ENCODE results near the gene PRR33. TPM values are rescaled to one million over a fixed set of nuclear protein-coding genes. Genes with fewer than 3 reads are reported as not detected.

PRR33 gene
- total and polyA plus RNA-seq, 10 of the 15 experiments (the other 5 are each of a cell fraction or from before 2014, with no cell fraction given) = 0.02 to 1.0 (median 0.38) TPM; not detected in 6

- in situ Hi-C loops (cut with MboI) = no loop called here
- Histone ChIP-seq H3K4me3 (no peak overlapping the region), H3K9ac (ENCODE audit: control insufficient read depth, insufficient read depth, low read length) (no peak overlapping the region), H3K27ac (ENCODE audit: control insufficient read depth, insufficient read depth) (no peak overlapping the region), H3K4me2 (ENCODE audit: control insufficient read depth, insufficient read depth) (no peak overlapping the region), H3K9me3 (replicated peaks; ENCODE audit: control insufficient read depth, insufficient read depth, low read length) (no peaks in the 10 kb centered on the region), H3K4me1 (ENCODE audit: control insufficient read depth, insufficient read depth, low read length) (no peaks in the 10 kb centered on the region), H3K27me3 (replicated peaks in 1 of 2; ENCODE audit: control insufficient read depth in 2 of 2, insufficient read depth in 2 of 2, low read length in 1 of 2) (no peaks in the 10 kb centered on the region; a peak in 2 of 4 replicates), H3K36me3 (ENCODE audit: control insufficient read depth in 2 of 2, insufficient read depth in 2 of 2, low read length in 1 of 2) (no peaks in the 10 kb centered on the region), H3K79me2 (ENCODE audit: control insufficient read depth, insufficient read depth, low read length) (no peaks in the 10 kb centered on the region), H4K20me1 (ENCODE audit: control insufficient read depth, insufficient read depth) (no peaks in the 10 kb centered on the region), H2AFZ (ENCODE audit: control insufficient read depth, low read depth, low read length) (no peak overlapping the region)
- BruUV-seq (replicated peaks) = no TSS peak
- ChIA-PET RAD21 (ENCODE audit: unreplicated experiment) (no interaction called here), POLR2A (no interaction called here), SMC1A (ENCODE audit: uncharacterized antibody, unreplicated experiment) (no interaction called here), CTCF (no interaction called here)
- no peak for TF ChIP-seq IRF4 (IDR thresholded peaks at IDR 0.05; ENCODE audit: low read depth, low read length)
- TF ChIP-seq RUNX3 (IDR thresholded peaks at IDR 0.05; ENCODE audit: low read length) = no peak
- no peak for TF ChIP-seq RB1 (IDR thresholded peaks at IDR 0.05; ENCODE audit: borderline replicate concordance)
- TF ChIP-seq CBX3 (IDR thresholded peaks at IDR 0.05; ENCODE audit: borderline replicate concordance, low read depth) = no peak
- TF ChIP-seq PAX5 (IDR thresholded peaks at IDR 0.05; ENCODE audit: borderline replicate concordance, low read depth, low read length) = no peak
- no peak for TF ChIP-seq MEF2A (IDR thresholded peaks at IDR 0.05; ENCODE audit: insufficient read depth, low read depth, low read length)
- no peak for TF ChIP-seq EGR1 (IDR thresholded peaks at IDR 0.05; ENCODE audit: borderline replicate concordance in 1 of 2, low read depth in 2 of 2, low read length in 2 of 2)
- ATAC-seq (no peak), FAIRE-seq (no peak), DNase-seq (ENCODE audit: low read depth, low spot score) (no peak)
- 24% methylated on average over 17 of the region's 17 CpGs for WGBS (ENCODE audit: insufficient coverage, insufficient replicate concordance, low lambda C conversion rate, missing lambda C conversion rate)
- intact Hi-C loops (cut with micrococcal nuclease; ENCODE audit: unreplicated experiment) = no loop called here
Measured at GRCh38 chr11:1924181-1924580, 32.5 kb upstream of the PRR33 start.

DNA sequence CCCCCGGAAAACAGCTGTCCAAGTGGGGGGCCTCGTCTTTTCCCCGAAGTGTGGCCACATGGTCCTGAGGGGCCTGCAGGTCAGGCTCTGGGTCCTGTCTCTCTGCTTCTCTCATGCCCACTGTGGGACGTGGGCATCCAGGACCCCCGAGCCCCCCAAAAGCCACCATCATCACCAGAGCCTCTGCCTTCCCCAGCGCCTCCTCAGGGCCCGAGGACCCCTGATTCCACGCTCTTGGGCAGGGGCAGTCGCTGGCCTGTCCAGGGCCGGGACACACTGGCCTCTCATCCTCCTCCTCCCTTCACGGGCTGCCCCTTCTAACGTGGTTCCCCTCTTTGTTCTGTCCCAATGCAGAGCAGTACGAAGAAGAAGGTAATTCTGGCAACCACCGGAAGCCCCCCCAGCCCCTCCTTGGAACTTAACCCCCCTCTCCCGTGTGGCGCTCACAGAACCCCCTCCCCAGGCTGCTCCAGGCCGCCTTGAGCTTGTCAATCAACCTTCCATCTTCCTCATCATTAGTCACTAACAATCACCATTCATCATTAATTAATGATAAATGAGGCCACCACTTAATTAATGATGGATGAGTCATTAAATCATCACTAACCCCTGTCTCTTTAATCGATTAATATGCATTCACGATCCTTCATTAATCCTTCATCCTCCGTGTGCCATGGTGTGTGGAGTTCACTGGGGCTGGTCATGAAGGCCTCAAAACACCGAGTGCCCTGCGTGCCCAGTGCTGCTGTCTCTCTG, 31.7 kb upstream of the PRR33 start:
- Histone ChIP-seq H3K9ac (ENCODE audit: control insufficient read depth, insufficient read depth, low read length) (no peak overlapping the region), H3K9me3 (replicated peaks; ENCODE audit: control insufficient read depth, insufficient read depth, low read length) (no peaks in the 10 kb centered on the region), H3K79me2 (ENCODE audit: control insufficient read depth, insufficient read depth, low read length) (no peaks in the 10 kb centered on the region), H3K4me2 (ENCODE audit: control insufficient read depth, insufficient read depth) (no peak overlapping the region), H3K27me3 (replicated peaks in 1 of 2; ENCODE audit: control insufficient read depth in 2 of 2, insufficient read depth in 2 of 2, low read length in 1 of 2) (no peaks in the 10 kb centered on the region; a peak in 2 of 4 replicates), H4K20me1 (ENCODE audit: control insufficient read depth, insufficient read depth) (no peaks in the 10 kb centered on the region), H3K4me1 (ENCODE audit: control insufficient read depth, insufficient read depth, low read length) (no peaks in the 10 kb centered on the region), H3K4me3 (no peak overlapping the region), H3K27ac (ENCODE audit: control insufficient read depth, insufficient read depth) (no peak overlapping the region), H2AFZ (ENCODE audit: control insufficient read depth, low read depth, low read length) (no peak overlapping the region), H3K36me3 (ENCODE audit: control insufficient read depth in 2 of 2, insufficient read depth in 2 of 2, low read length in 1 of 2) (no peaks in the 10 kb centered on the region)
- SMC1A ChIA-PET (ENCODE audit: uncharacterized antibody, unreplicated experiment) = no interaction called here
- intact Hi-C loops (cut with micrococcal nuclease; ENCODE audit: unreplicated experiment) = no loop called here
- no peak for FAIRE-seq
- DNase-seq (ENCODE audit: low read depth, low spot score) = no peak
- BruUV-seq (replicated peaks) = no TSS peak
- RAD21 ChIA-PET (ENCODE audit: unreplicated experiment) = no interaction called here
- ATAC-seq = no peak
- 11% methylated on average over 20 of the region's 22 CpGs for WGBS (ENCODE audit: insufficient coverage, insufficient replicate concordance, low lambda C conversion rate, missing lambda C conversion rate)
- in situ Hi-C loops (cut with MboI) = no loop called here
- CTCF ChIA-PET = no interaction called here
- POLR2A ChIA-PET = no interaction called here
- TF ChIP-seq EED (IDR thresholded peaks at IDR 0.05; ENCODE audit: low read depth) = no peak
- no peak for TF ChIP-seq SP1 (IDR thresholded peaks at IDR 0.05; ENCODE audit: low read depth, low read length)
- no peak for TF ChIP-seq NR2C1 (IDR thresholded peaks at IDR 0.05)
- TF ChIP-seq EGR1 (IDR thresholded peaks at IDR 0.05; ENCODE audit: borderline replicate concordance in 1 of 2, low read depth in 2 of 2, low read length in 2 of 2) = no peak
- no peak for TF ChIP-seq POLR2AphosphoS5 (IDR thresholded peaks at IDR 0.05; ENCODE audit: low read length)
- no peak for TF ChIP-seq PML (IDR thresholded peaks at IDR 0.05; ENCODE audit: low read length)
- no peak for TF ChIP-seq HDGF (IDR thresholded peaks at IDR 0.05)
- TF ChIP-seq, protein P1, sequence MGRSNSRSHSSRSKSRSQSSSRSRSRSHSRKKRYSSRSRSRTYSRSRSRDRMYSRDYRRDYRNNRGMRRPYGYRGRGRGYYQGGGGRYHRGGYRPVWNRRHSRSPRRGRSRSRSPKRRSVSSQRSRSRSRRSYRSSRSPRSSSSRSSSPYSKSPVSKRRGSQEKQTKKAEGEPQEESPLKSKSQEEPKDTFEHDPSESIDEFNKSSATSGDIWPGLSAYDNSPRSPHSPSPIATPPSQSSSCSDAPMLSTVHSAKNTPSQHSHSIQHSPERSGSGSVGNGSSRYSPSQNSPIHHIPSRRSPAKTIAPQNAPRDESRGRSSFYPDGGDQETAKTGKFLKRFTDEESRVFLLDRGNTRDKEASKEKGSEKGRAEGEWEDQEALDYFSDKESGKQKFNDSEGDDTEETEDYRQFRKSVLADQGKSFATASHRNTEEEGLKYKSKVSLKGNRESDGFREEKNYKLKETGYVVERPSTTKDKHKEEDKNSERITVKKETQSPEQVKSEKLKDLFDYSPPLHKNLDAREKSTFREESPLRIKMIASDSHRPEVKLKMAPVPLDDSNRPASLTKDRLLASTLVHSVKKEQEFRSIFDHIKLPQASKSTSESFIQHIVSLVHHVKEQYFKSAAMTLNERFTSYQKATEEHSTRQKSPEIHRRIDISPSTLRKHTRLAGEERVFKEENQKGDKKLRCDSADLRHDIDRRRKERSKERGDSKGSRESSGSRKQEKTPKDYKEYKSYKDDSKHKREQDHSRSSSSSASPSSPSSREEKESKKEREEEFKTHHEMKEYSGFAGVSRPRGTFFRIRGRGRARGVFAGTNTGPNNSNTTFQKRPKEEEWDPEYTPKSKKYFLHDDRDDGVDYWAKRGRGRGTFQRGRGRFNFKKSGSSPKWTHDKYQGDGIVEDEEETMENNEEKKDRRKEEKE (IDR thresholded peaks at IDR 0.05) = no peak
- no peak for TF ChIP-seq JUNB (IDR thresholded peaks at IDR 0.05)
- no peak for TF ChIP-seq STAT3 (IDR thresholded peaks at IDR 0.05; ENCODE audit: low read depth, low read length)
- TF ChIP-seq FOS (IDR thresholded peaks at IDR 0.05; ENCODE audit: borderline replicate concordance, extremely low read depth, insufficient read length) = no peak
